ENCODE results near the gene PPP4R2. TPM values are rescaled to one million over a fixed set of nuclear protein-coding genes. Genes with fewer than 3 reads are reported as not detected.

The PPP4R2 gene
- total and polyA plus RNA-seq, 10 of the 15 experiments (the other 5 are each of a cell fraction or from before 2014, with no cell fraction given): 16.7 to 83.4 (median 38.9) TPM

GRCh38 chr3:73009008-73009407 lies 12.4 kb downstream of the PPP4R2 start:
- ChIA-PET CTCF (interaction anchor here (1.1 to 3.0 kb wide), 5 partner anchors 8 to 1133 kb away, joined by 3 to 25 read pairs (median 3); partner anchors contain the start of gene PPP4R2), RAD21 (ENCODE audit: unreplicated experiment) (interaction anchor here (0.9 kb wide), 1 partner anchor 46 kb away, joined by 3 read pairs; no protein-coding TSS in a partner anchor), SMC1A (ENCODE audit: uncharacterized antibody, unreplicated experiment) (interaction anchor here (0.8 to 1.0 kb wide), 2 partner anchors 10 to 20 kb away, joined by 3 read pairs; no protein-coding TSS in a partner anchor), POLR2A (interaction anchor here (0.8 to 1.3 kb wide), 2 partner anchors 9 to 183 kb away, joined by 3 read pairs; no protein-coding TSS in a partner anchor)
- H3K27me3 ChIP-seq (replicated peaks in 1 of 2; ENCODE audit: control insufficient read depth in 2 of 2, insufficient read depth in 2 of 2, low read length in 1 of 2): no peaks in the 10 kb centered on the region
- H3K36me3 ChIP-seq (ENCODE audit: control insufficient read depth in 2 of 2, insufficient read depth in 2 of 2, low read length in 1 of 2): peaks cover 1 to 27% of the 10 kb centered on the region in 2 experiments
- WGBS (ENCODE audit: insufficient coverage, insufficient replicate concordance, low lambda C conversion rate, missing lambda C conversion rate): 91% methylated on average over 4 of the region's 4 CpGs
- intact Hi-C loops (cut with micrococcal nuclease; ENCODE audit: unreplicated experiment): no loop called here
- no peak overlapping the region for H3K9ac ChIP-seq (ENCODE audit: control insufficient read depth, insufficient read depth, low read length)
- DNase-seq (ENCODE audit: low read depth, low spot score) (no peak), FAIRE-seq (no peak), ATAC-seq (no peak)
- H3K79me2 ChIP-seq (ENCODE audit: control insufficient read depth, insufficient read depth, low read length): peaks cover 88% of the 10 kb centered on the region
- H3K4me1 ChIP-seq (ENCODE audit: control insufficient read depth, insufficient read depth, low read length): no peaks in the 10 kb centered on the region
- H3K9me3 ChIP-seq (replicated peaks; ENCODE audit: control insufficient read depth, insufficient read depth, low read length): no peaks in the 10 kb centered on the region; the same call in 1 of the 3 replicates
- H3K4me3 ChIP-seq: no peak overlapping the region
- no peaks in the 10 kb centered on the region for H4K20me1 ChIP-seq (ENCODE audit: control insufficient read depth, insufficient read depth)
- in situ Hi-C loops (cut with MboI): no loop called here
- no peak overlapping the region for H3K27ac ChIP-seq (ENCODE audit: control insufficient read depth, insufficient read depth)
- H3K4me2 ChIP-seq (ENCODE audit: control insufficient read depth, insufficient read depth): no peak overlapping the region
- BruUV-seq (replicated peaks): no TSS peak
- H2AFZ ChIP-seq (ENCODE audit: control insufficient read depth, low read depth, low read length): no peak overlapping the region
- TF ChIP-seq TARDBP (IDR thresholded peaks at IDR 0.05; ENCODE audit: borderline replicate concordance): no peak

- no peak for ATAC-seq
Observed at GRCh38 chr3:73009750-73010149, 13.1 kb downstream of the PPP4R2 start.

More at GRCh38 chr3:73009750-73010149, 13.1 kb downstream of the PPP4R2 start:
- ChIA-PET CTCF (interaction anchor here (0.8 to 3.0 kb wide), 6 partner anchors 11 to 49 kb away, joined by 3 to 25 read pairs (median 3); partner anchors contain the start of gene PPP4R2), RAD21 (ENCODE audit: unreplicated experiment) (interaction anchor here (1.3 kb wide), 1 partner anchor 47 kb away, joined by 4 read pairs; no protein-coding TSS in a partner anchor), SMC1A (ENCODE audit: uncharacterized antibody, unreplicated experiment) (interaction anchor here (0.6 to 2.5 kb wide), 4 partner anchors 9 to 46 kb away, joined by 3 to 10 read pairs (median 4); no protein-coding TSS in a partner anchor), POLR2A (interaction anchor here (0.8 to 1.3 kb wide), 3 partner anchors 11 to 184 kb away, joined by 3 read pairs; no protein-coding TSS in a partner anchor)
- Histone ChIP-seq H4K20me1 (ENCODE audit: control insufficient read depth, insufficient read depth) (no peaks in the 10 kb centered on the region), H3K27ac (ENCODE audit: control insufficient read depth, insufficient read depth) (no peak overlapping the region), H3K9ac (ENCODE audit: control insufficient read depth, insufficient read depth, low read length) (no peak overlapping the region), H3K4me3 (no peak overlapping the region), H3K36me3 (ENCODE audit: control insufficient read depth in 2 of 2, insufficient read depth in 2 of 2, low read length in 1 of 2) (peaks cover 0 to 24% of the 10 kb centered on the region in 2 experiments; a peak in 3 of 4 replicates), H3K27me3 (replicated peaks in 1 of 2; ENCODE audit: control insufficient read depth in 2 of 2, insufficient read depth in 2 of 2, low read length in 1 of 2) (no peaks in the 10 kb centered on the region), H3K4me2 (ENCODE audit: control insufficient read depth, insufficient read depth) (no peak overlapping the region), H3K4me1 (ENCODE audit: control insufficient read depth, insufficient read depth, low read length) (no peaks in the 10 kb centered on the region), H3K9me3 (replicated peaks; ENCODE audit: control insufficient read depth, insufficient read depth, low read length) (no peaks in the 10 kb centered on the region; the same call in 1 of the 3 replicates), H2AFZ (ENCODE audit: control insufficient read depth, low read depth, low read length) (no peak overlapping the region), H3K79me2 (ENCODE audit: control insufficient read depth, insufficient read depth, low read length) (peaks cover 88% of the 10 kb centered on the region)
- no peak for TF ChIP-seq WRNIP1 (IDR thresholded peaks at IDR 0.05; ENCODE audit: borderline replicate concordance, low read depth, low read length)
- no peak for TF ChIP-seq HDAC2 (IDR thresholded peaks at IDR 0.05)
- in situ Hi-C loops (cut with MboI) (no loop called here), intact Hi-C loops (cut with micrococcal nuclease; ENCODE audit: unreplicated experiment) (no loop called here)
- FAIRE-seq: no peak
- no peak for DNase-seq (ENCODE audit: low read depth, low spot score)
- BruUV-seq (replicated peaks): no TSS peak
- 65% methylated on average over 3 of the region's 3 CpGs for WGBS (ENCODE audit: insufficient coverage, insufficient replicate concordance, low lambda C conversion rate, missing lambda C conversion rate)
